ENCODE measurements around the gene SLC6A9. TPM values are rescaled to one million over a fixed set of nuclear protein-coding genes. Genes with fewer than 3 reads are reported as not detected.

The SLC6A9 gene
- total and polyA plus RNA-seq, 2 donors from 2014 or later, result 2.0 to 12.6 TPM

- no peaks in the 10 kb centered on the region for H3K9me3 ChIP-seq (ENCODE audit: control insufficient read depth in 2 of 3, insufficient read depth in 1 of 3, low read length in 3 of 3)
- H3K27ac ChIP-seq (ENCODE audit: low read depth in 2 of 2, low read length in 2 of 2), result no peak overlapping the region
- intact Hi-C loops (cut with DNase I), result no loop called here
- peaks cover 0 to 4% (median 0%) of the 10 kb centered on the region in 3 donors for H3K4me1 ChIP-seq (ENCODE audit: control insufficient read depth in 2 of 3, insufficient read depth in 2 of 3, low read depth in 1 of 3, low read length in 3 of 3)
- DNase-seq (no peak), FAIRE-seq (no peak)
- TF ChIP-seq, protein P1, sequence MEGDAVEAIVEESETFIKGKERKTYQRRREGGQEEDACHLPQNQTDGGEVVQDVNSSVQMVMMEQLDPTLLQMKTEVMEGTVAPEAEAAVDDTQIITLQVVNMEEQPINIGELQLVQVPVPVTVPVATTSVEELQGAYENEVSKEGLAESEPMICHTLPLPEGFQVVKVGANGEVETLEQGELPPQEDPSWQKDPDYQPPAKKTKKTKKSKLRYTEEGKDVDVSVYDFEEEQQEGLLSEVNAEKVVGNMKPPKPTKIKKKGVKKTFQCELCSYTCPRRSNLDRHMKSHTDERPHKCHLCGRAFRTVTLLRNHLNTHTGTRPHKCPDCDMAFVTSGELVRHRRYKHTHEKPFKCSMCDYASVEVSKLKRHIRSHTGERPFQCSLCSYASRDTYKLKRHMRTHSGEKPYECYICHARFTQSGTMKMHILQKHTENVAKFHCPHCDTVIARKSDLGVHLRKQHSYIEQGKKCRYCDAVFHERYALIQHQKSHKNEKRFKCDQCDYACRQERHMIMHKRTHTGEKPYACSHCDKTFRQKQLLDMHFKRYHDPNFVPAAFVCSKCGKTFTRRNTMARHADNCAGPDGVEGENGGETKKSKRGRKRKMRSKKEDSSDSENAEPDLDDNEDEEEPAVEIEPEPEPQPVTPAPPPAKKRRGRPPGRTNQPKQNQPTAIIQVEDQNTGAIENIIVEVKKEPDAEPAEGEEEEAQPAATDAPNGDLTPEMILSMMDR (IDR thresholded peaks at IDR 0.05; ENCODE audit: borderline replicate concordance, extremely low read depth, insufficient read depth), result no peak
- no peak overlapping the region for H3K4me3 ChIP-seq (ENCODE audit: low read length in 3 of 3)
- H3K36me3 ChIP-seq (ENCODE audit: control insufficient read depth in 2 of 3, insufficient read depth in 3 of 3, low read length in 3 of 3), result no peaks in the 10 kb centered on the region
- H3K9ac ChIP-seq (ENCODE audit: low read length in 3 of 3), result no peak overlapping the region
- no peaks in the 10 kb centered on the region for H3K27me3 ChIP-seq (ENCODE audit: control insufficient read depth, insufficient read depth, low read length)
These were observed 33.8 kb downstream of the SLC6A9 start for GRCh38 chr1:43997295-43997999.

GRCh38 chr1:43996733-43997115, 34.5 kb downstream of the SLC6A9 start:
- Histone ChIP-seq H3K4me1 (ENCODE audit: control insufficient read depth in 2 of 3, insufficient read depth in 2 of 3, low read depth in 1 of 3, low read length in 3 of 3) (peaks cover 0 to 8% (median 0%) of the 10 kb centered on the region in 3 donors), H3K9ac (ENCODE audit: low read length in 3 of 3) (no peak overlapping the region), H3K27ac (ENCODE audit: low read depth in 2 of 2, low read length in 2 of 2) (no peak overlapping the region), H3K36me3 (ENCODE audit: control insufficient read depth in 2 of 3, insufficient read depth in 3 of 3, low read length in 3 of 3) (no peaks in the 10 kb centered on the region), H3K9me3 (ENCODE audit: control insufficient read depth in 2 of 3, insufficient read depth in 1 of 3, low read length in 3 of 3) (no peaks in the 10 kb centered on the region), H3K4me3 (ENCODE audit: low read length in 3 of 3) (no peak overlapping the region), H3K27me3 (ENCODE audit: control insufficient read depth, insufficient read depth, low read length) (no peaks in the 10 kb centered on the region)
- DNase-seq (no peak), FAIRE-seq (no peak)
- TF ChIP-seq, protein P1 (IDR thresholded peaks at IDR 0.05; ENCODE audit: borderline replicate concordance, extremely low read depth, insufficient read depth), result no peak
- intact Hi-C loops (cut with DNase I), result no loop called here

- no peak overlapping the region for H3K27ac ChIP-seq (ENCODE audit: low read depth in 2 of 2, low read length in 2 of 2)
- no peak overlapping the region for H3K4me3 ChIP-seq (ENCODE audit: low read length in 3 of 3)
- DNase-seq (no peak), FAIRE-seq (no peak)
- H3K4me1 ChIP-seq (ENCODE audit: control insufficient read depth in 2 of 3, insufficient read depth in 2 of 3, low read depth in 1 of 3, low read length in 3 of 3), result peaks cover 0 to 9% (median 0%) of the 10 kb centered on the region in 3 donors
- no peak overlapping the region for H3K9ac ChIP-seq (ENCODE audit: low read length in 3 of 3)
- TF ChIP-seq, protein P1 (IDR thresholded peaks at IDR 0.05; ENCODE audit: borderline replicate concordance, extremely low read depth, insufficient read depth), result no peak
- no peaks in the 10 kb centered on the region for H3K9me3 ChIP-seq (ENCODE audit: control insufficient read depth in 2 of 3, insufficient read depth in 1 of 3, low read length in 3 of 3)
- H3K36me3 ChIP-seq (ENCODE audit: control insufficient read depth in 2 of 3, insufficient read depth in 3 of 3, low read length in 3 of 3), result no peaks in the 10 kb centered on the region
- H3K27me3 ChIP-seq (ENCODE audit: control insufficient read depth, insufficient read depth, low read length), result no peaks in the 10 kb centered on the region
- intact Hi-C loops (cut with DNase I), result no loop called here
These were observed 35.1 kb downstream of the SLC6A9 start for GRCh38 chr1:43995984-43996732.

Data from kidney (tissue), 14 donors.